Tracheal epithelial cell (primary cell): Measurements from ENCODE around the gene SRSF1. TPM values are rescaled to one million over a fixed set of nuclear protein-coding genes. Genes with fewer than 3 reads are reported as not detected.

Experiments used
- total RNA-seq: library from RNA; depleted of rRNA; stranded (reverse); fragments of >200 nt; gene quantifications from 2 replicates; pipeline ENCODE4 v1.2.1, GENCODE V29; 2014

SRSF1 gene
- total RNA-seq, result 184 and 215 TPM in 2 replicates

GRCh38 chr17:58006924-58007780, at the start of gene SRSF1:
Gene SRSF1, minus strand, starts transcription at chr17:58007246. Its CDS starts 109 bp downstream, at chr17:58007137.

DNA sequence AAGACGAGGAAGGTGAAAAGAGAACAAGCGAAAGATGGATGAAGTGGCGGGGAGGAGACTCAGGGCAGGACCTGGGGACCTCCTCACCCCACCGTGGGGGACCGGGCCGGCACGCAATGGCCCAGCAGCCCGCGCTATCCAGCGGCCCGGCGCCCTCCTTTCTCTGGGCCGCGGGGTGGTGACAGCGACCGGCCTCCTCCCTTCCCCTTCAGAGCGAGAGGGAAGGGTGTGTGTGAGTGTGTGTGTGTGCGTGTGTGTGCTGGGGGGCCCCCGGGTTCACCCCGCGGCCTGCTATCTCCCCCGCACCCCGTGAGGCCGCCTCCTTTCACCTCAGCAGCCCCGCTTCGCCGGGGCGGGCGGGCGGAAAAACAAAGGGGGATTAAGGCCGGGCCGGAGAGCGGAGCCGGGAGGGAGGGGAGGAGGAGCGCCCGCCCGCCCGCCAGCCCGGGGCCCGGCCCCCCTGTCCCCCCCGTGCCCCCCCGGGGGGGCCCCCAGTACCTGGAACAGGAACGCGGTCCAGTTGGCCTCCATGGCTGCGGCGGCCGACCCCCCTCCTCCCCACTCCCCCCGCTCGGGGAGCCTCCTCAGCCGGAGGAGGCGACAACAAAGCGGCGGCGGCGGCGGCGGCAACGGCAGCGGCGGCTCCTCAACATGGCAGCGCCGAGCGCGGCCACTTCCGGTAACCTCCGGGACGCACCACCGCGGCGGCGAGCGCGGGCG, 19.3 kb downstream of the SRSF1 start, which contains the start of gene VEZF1:
TSS of gene VEZF1 (minus strand) at position 674 of the 720 bp plus-strand sequence. CDS start at position 531, 143 bp downstream.

GRCh38 chr17:57955183-57955931, 51.7 kb downstream of the SRSF1 start, which contains the start of gene CUEDC1:
Gene CUEDC1, minus strand, starts transcription at chr17:57955412. Its CDS starts 69,848 bp downstream, at chr17:57885564.

Other genes with a start within 250 kb of the SRSF1 start
- gene MRPS23, start 157.2 kb downstream of the SRSF1 start, total RNA-seq, result 24.3 and 38.6 TPM in 2 replicates
- gene CUEDC1, start 51.8 kb downstream of the SRSF1 start, total RNA-seq, result 5.8 and 6.0 TPM in 2 replicates
- gene VEZF1, start 19.0 kb downstream of the SRSF1 start, total RNA-seq, result 21.9 and 26.0 TPM in 2 replicates
- gene DYNLL2, start 76.2 kb upstream of the SRSF1 start, total RNA-seq, result 10.1 and 17.7 TPM in 2 replicates
- gene OR4D1, start 141.1 kb upstream of the SRSF1 start, total RNA-seq, result not detected in 2 replicates
- gene OR4D2, start 159.7 kb upstream of the SRSF1 start, total RNA-seq, result under 0.01 TPM in 1 of 2 replicates, not detected in the other
- not detected in 2 replicates for gene EPX, start 185.5 kb upstream of the SRSF1 start, total RNA-seq
- 8.9 and 9.4 TPM in 2 replicates for gene MKS1, start 212.0 kb upstream of the SRSF1 start, total RNA-seq
- gene LPO, start 231.3 kb upstream of the SRSF1 start, total RNA-seq, result 0.21 TPM in 1 of 2 replicates, not detected in the other